ENCODE measurements around the gene ARHGAP24. TPM values are rescaled to one million over a fixed set of nuclear protein-coding genes. Genes with fewer than 3 reads are reported as not detected.

ARHGAP24 gene
- total and polyA plus RNA-seq, 10 of the 15 experiments (the other 5 are each of a cell fraction or from before 2014, with no cell fraction given), result 0.10 to 4.2 (median 0.52) TPM

DNA sequence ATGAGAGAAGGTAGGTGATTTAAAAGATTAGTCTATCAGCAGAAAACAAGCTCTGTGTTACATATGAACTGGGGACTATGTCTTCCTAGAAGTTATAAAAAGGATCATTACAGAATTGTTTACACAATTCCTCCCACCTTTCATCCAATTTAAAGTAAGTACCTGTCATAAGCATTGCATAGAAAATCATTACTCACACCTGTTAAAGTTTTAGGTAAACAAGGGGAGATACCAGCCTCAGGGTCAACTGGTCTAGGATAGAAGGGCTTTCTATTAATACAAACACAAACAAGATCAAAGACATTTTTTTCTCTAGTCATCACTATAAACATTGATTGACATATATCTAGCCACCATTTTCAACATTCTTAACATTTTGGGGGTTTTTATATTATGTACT lies 333.9 kb downstream of the ARHGAP24 start:
- ChIA-PET SMC1A (ENCODE audit: uncharacterized antibody, unreplicated experiment) (no interaction called here), POLR2A (no interaction called here), RAD21 (ENCODE audit: unreplicated experiment) (no interaction called here), CTCF (interaction anchor here (0.8 kb wide), 1 partner anchor 724 kb away, joined by 3 read pairs; no protein-coding TSS in a partner anchor)
- FAIRE-seq, result no peak
- no peak for DNase-seq (ENCODE audit: low read depth, low spot score)
- intact Hi-C loops (cut with micrococcal nuclease; ENCODE audit: unreplicated experiment) (no loop called here), in situ Hi-C loops (cut with MboI) (no loop called here)
- no TSS peak for BruUV-seq (replicated peaks)
- no peak for ATAC-seq
- Histone ChIP-seq H3K4me3 (no peak overlapping the region), H3K27me3 (replicated peaks in 1 of 2; ENCODE audit: control insufficient read depth in 2 of 2, insufficient read depth in 2 of 2, low read length in 1 of 2) (no peaks in the 10 kb centered on the region), H3K9me3 (replicated peaks; ENCODE audit: control insufficient read depth, insufficient read depth, low read length) (no peaks in the 10 kb centered on the region), H4K20me1 (ENCODE audit: control insufficient read depth, insufficient read depth) (no peaks in the 10 kb centered on the region), H3K79me2 (ENCODE audit: control insufficient read depth, insufficient read depth, low read length) (no peaks in the 10 kb centered on the region), H3K4me2 (ENCODE audit: control insufficient read depth, insufficient read depth) (no peak overlapping the region), H3K36me3 (ENCODE audit: control insufficient read depth in 2 of 2, insufficient read depth in 2 of 2, low read length in 1 of 2) (no peaks in the 10 kb centered on the region), H3K9ac (ENCODE audit: control insufficient read depth, insufficient read depth, low read length) (no peak overlapping the region), H3K27ac (ENCODE audit: control insufficient read depth, insufficient read depth) (no peak overlapping the region), H3K4me1 (ENCODE audit: control insufficient read depth, insufficient read depth, low read length) (no peaks in the 10 kb centered on the region), H2AFZ (ENCODE audit: control insufficient read depth, low read depth, low read length) (no peak overlapping the region)
- TF ChIP-seq, protein P1, sequence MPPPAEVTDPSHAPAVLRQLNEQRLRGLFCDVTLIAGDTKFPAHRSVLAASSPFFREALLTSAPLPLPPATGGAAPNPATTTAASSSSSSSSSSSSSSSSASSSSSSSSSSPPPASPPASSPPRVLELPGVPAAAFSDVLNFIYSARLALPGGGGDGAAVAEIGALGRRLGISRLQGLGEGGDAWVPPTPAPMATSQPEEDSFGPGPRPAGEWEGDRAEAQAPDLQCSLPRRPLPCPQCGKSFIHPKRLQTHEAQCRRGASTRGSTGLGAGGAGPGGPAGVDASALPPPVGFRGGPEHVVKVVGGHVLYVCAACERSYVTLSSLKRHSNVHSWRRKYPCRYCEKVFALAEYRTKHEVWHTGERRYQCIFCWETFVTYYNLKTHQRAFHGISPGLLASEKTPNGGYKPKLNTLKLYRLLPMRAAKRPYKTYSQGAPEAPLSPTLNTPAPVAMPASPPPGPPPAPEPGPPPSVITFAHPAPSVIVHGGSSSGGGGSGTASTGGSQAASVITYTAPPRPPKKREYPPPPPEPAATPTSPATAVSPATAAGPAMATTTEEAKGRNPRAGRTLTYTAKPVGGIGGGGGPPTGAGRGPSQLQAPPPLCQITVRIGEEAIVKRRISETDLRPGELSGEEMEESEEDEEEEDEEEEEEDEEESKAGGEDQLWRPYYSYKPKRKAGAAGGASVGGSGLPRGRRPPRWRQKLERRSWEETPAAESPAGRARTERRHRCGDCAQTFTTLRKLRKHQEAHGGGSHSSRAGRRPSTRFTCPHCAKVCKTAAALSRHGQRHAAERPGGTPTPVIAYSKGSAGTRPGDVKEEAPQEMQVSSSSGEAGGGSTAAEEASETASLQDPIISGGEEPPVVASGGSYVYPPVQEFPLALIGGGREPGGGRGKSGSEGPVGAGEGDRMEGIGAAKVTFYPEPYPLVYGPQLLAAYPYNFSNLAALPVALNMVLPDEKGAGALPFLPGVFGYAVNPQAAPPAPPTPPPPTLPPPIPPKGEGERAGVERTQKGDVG (CRISPR knock-in tag; IDR thresholded peaks at IDR 0.05), result no peak
- no peak for TF ChIP-seq CEBPB (IDR thresholded peaks at IDR 0.05; ENCODE audit: borderline replicate concordance in 1 of 2, low read depth in 2 of 2, low read length in 2 of 2)
- TF ChIP-seq, protein P2, sequence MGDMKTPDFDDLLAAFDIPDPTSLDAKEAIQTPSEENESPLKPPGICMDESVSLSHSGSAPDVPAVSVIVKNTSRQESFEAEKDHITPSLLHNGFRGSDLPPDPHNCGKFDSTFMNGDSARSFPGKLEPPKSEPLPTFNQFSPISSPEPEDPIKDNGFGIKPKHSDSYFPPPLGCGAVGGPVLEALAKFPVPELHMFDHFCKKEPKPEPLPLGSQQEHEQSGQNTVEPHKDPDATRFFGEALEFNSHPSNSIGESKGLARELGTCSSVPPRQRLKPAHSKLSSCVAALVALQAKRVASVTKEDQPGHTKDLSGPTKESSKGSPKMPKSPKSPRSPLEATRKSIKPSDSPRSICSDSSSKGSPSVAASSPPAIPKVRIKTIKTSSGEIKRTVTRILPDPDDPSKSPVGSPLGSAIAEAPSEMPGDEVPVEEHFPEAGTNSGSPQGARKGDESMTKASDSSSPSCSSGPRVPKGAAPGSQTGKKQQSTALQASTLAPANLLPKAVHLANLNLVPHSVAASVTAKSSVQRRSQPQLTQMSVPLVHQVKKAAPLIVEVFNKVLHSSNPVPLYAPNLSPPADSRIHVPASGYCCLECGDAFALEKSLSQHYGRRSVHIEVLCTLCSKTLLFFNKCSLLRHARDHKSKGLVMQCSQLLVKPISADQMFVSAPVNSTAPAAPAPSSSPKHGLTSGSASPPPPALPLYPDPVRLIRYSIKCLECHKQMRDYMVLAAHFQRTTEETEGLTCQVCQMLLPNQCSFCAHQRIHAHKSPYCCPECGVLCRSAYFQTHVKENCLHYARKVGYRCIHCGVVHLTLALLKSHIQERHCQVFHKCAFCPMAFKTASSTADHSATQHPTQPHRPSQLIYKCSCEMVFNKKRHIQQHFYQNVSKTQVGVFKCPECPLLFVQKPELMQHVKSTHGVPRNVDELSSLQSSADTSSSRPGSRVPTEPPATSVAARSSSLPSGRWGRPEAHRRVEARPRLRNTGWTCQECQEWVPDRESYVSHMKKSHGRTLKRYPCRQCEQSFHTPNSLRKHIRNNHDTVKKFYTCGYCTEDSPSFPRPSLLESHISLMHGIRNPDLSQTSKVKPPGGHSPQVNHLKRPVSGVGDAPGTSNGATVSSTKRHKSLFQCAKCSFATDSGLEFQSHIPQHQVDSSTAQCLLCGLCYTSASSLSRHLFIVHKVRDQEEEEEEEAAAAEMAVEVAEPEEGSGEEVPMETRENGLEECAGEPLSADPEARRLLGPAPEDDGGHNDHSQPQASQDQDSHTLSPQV (IDR thresholded peaks at IDR 0.05), result no peak
- TF ChIP-seq, protein P3, sequence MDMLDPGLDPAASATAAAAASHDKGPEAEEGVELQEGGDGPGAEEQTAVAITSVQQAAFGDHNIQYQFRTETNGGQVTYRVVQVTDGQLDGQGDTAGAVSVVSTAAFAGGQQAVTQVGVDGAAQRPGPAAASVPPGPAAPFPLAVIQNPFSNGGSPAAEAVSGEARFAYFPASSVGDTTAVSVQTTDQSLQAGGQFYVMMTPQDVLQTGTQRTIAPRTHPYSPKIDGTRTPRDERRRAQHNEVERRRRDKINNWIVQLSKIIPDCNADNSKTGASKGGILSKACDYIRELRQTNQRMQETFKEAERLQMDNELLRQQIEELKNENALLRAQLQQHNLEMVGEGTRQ (IDR thresholded peaks at IDR 0.05; ENCODE audit: borderline replicate concordance, low read depth, low read length), result no peak
- no peak for TF ChIP-seq DPF2 (IDR thresholded peaks at IDR 0.05)
- no peak for TF ChIP-seq SMAD1 (IDR thresholded peaks at IDR 0.05; ENCODE audit: low read depth, partially characterized antibody)
- TF ChIP-seq BCL11A (IDR thresholded peaks at IDR 0.05; ENCODE audit: low read depth, low read length), result no peak
- TF ChIP-seq, protein P4, sequence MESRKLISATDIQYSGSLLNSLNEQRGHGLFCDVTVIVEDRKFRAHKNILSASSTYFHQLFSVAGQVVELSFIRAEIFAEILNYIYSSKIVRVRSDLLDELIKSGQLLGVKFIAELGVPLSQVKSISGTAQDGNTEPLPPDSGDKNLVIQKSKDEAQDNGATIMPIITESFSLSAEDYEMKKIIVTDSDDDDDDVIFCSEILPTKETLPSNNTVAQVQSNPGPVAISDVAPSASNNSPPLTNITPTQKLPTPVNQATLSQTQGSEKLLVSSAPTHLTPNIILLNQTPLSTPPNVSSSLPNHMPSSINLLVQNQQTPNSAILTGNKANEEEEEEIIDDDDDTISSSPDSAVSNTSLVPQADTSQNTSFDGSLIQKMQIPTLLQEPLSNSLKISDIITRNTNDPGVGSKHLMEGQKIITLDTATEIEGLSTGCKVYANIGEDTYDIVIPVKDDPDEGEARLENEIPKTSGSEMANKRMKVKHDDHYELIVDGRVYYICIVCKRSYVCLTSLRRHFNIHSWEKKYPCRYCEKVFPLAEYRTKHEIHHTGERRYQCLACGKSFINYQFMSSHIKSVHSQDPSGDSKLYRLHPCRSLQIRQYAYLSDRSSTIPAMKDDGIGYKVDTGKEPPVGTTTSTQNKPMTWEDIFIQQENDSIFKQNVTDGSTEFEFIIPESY (IDR thresholded peaks at IDR 0.05), result no peak
- TF ChIP-seq SIX5 (IDR thresholded peaks at IDR 0.05; ENCODE audit: low read depth, low read length, severe bottlenecking), result no peak
- TF ChIP-seq NFYA (IDR thresholded peaks at IDR 0.05; ENCODE audit: borderline replicate concordance, low read depth, low read length), result no peak
- TF ChIP-seq, protein P5, sequence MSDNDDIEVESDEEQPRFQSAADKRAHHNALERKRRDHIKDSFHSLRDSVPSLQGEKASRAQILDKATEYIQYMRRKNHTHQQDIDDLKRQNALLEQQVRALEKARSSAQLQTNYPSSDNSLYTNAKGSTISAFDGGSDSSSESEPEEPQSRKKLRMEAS (IDR thresholded peaks at IDR 0.05; ENCODE audit: low read depth, low read length), result no peak
- TF ChIP-seq SP1 (IDR thresholded peaks at IDR 0.05; ENCODE audit: low read depth, low read length), result no peak
- TF ChIP-seq KLF5 (IDR thresholded peaks at IDR 0.05; ENCODE audit: partially characterized antibody), result no peak
